GM12872 (cell line): ENCODE data around the gene SMG5.

ENCODE experiments used
- CTCF ChIP-seq: IDR thresholded peaks from 3 replicates; pipeline ENCODE4 v1.5.1; 2011; ENCODE audit warnings: low read depth, mild to moderate bottlenecking, low read length, moderate library complexity; ENCODE audit not compliant: insufficient read depth

Gene SMG5

GRCh38 chr1:156282479-156283222 is at the start of gene SMG5:
Gene SMG5 (minus strand): TSS chr1:156282825. CDS start chr1:156282680, 145 bp downstream.
- no peak for TF ChIP-seq CTCF

- TF ChIP-seq CTCF = no peak
Observed at GRCh38 chr1:156320560-156320959, 37.9 kb upstream of the SMG5 start.

GRCh38 chr1:156319664-156320063 is 37.0 kb upstream of the SMG5 start:
- peak; percentile 44; the same call in 1 of the 3 replicates for TF ChIP-seq CTCF

- no peak for TF ChIP-seq CTCF
Observed at GRCh38 chr1:156316909-156317308, 34.3 kb upstream of the SMG5 start.

DNA sequence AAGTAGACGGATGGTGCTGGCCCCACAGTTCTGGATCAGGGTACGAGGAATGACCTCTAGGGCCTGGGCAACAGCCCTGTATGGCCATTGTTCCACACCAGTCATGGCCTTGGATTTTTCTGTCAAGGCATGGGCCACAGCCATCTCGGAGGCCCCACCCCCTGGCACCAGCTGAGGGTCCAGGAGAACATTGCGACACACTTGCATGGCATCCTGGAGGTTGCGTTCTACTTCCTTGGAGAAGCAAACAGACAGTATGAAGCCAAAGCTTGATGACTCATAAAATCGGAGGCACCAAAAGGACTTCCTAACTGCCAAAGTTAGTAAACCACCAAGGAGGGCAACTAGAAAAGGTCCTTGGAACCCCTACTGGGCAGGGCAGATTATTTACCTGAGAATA is 28.3 kb upstream of the SMG5 start:
- no peak for TF ChIP-seq CTCF

DNA sequence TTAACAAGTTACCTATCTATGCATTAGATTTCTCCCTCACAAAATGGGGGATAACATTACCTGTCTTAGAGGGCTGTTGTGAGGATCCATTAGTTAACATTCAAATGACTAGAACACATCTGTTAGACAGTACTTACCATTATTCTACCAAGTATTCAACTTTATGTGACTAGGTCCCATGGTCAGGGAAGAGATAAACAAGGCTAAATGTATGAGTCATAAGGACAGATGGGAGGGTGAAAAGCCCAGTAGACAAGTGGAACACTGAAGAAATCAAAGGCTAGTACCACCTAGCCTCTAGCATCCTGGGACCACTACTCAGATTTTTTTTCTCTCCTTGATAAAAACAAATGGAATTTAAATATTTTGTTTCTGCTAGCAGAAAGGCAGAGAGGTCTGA is 25.5 kb upstream of the SMG5 start:
- TF ChIP-seq CTCF = no peak

DNA sequence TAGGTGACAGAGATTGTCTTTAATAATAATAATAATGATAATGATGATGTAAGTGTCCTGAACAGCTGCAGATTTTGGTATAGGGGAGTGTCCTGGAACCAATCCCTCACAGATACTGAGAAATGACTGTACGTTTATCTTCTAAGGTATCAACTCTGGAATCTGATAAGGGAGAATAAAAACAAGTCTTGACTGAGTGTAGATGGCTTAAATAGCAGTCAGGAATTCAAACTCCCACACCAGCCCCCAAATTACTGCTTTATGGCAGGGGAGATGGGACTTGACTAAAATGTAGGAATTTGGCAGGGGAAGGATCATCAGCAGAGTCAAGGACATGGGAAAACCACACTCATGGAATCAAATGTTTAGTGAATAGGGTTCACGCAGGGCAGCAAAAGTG is 22.6 kb upstream of the SMG5 start:
- no peak for TF ChIP-seq CTCF
